GM18858 (cell line): ENCODE results near the gene CACFD1.

Experiments
- ATAC-seq: cut with Tn5 transposase; IDR thresholded peaks from one replicate; pipeline ENCODE4 v1.9.1; 2021; ENCODE audit not compliant: unreplicated experiment

CACFD1 gene

GRCh38 chr9:133459476-133460404 is at the start of gene CACFD1:
Gene CACFD1, plus strand, starts transcription at chr9:133459978. Its CDS starts 89 bp downstream, at chr9:133460067.
- peak; percentile 67 for ATAC-seq

- no peak for ATAC-seq
Observed at GRCh38 chr9:133415170-133415569, 44.6 kb upstream of the CACFD1 start.

- ATAC-seq: peak; percentile 46
Observed at GRCh38 chr9:133417541-133418461, 42.0 kb upstream of the CACFD1 start, which contains the start of gene REXO4. Gene REXO4, minus strand, starts transcription at chr9:133418010. Its CDS starts 166 bp downstream, at chr9:133417844.

GRCh38 chr9:133419005-133419404 is 40.8 kb upstream of the CACFD1 start:
- no peak for ATAC-seq

- no peak for ATAC-seq
Observed at GRCh38 chr9:133420392-133420827, 39.4 kb upstream of the CACFD1 start.

GRCh38 chr9:133421615-133422542 is 37.9 kb upstream of the CACFD1 start, which contains the start of gene ADAMTS13:
Gene ADAMTS13, plus strand, starts transcription at chr9:133422367. Its CDS starts 77 bp downstream, at chr9:133422444.
- ATAC-seq: no peak

- ATAC-seq: no peak
Observed at GRCh38 chr9:133423216-133423615, 36.6 kb upstream of the CACFD1 start.

GRCh38 chr9:133424187-133424586 is 35.6 kb upstream of the CACFD1 start:
- ATAC-seq: no peak

GRCh38 chr9:133425049-133425632 is 34.6 kb upstream of the CACFD1 start:
- ATAC-seq: no peak

GRCh38 chr9:133426011-133426410 is 33.8 kb upstream of the CACFD1 start:
- ATAC-seq: no peak

- ATAC-seq: no peak
Observed at GRCh38 chr9:133427658-133428348, 32.0 kb upstream of the CACFD1 start.

- no peak for ATAC-seq
Observed at GRCh38 chr9:133428617-133429101, 31.1 kb upstream of the CACFD1 start.

GRCh38 chr9:133429214-133429613 is 30.6 kb upstream of the CACFD1 start:
- no peak for ATAC-seq

GRCh38 chr9:133429641-133430161 is 30.1 kb upstream of the CACFD1 start:
- no peak for ATAC-seq

GRCh38 chr9:133430244-133430643 is 29.5 kb upstream of the CACFD1 start:
- ATAC-seq: no peak

- no peak for ATAC-seq
Observed at GRCh38 chr9:133433351-133433843, 26.4 kb upstream of the CACFD1 start.

GRCh38 chr9:133436681-133437080 is 23.1 kb upstream of the CACFD1 start:
- no peak for ATAC-seq

GRCh38 chr9:133437753-133438531 is 21.8 kb upstream of the CACFD1 start:
- ATAC-seq: no peak
